ENCODE measurements around the gene COL27A1. TPM values are rescaled to one million over a fixed set of nuclear protein-coding genes. Genes with fewer than 3 reads are reported as not detected.

The COL27A1 gene
- total and polyA plus RNA-seq, 2 experiments from 2014 or later, result 10.5 to 18.0 TPM

DNA sequence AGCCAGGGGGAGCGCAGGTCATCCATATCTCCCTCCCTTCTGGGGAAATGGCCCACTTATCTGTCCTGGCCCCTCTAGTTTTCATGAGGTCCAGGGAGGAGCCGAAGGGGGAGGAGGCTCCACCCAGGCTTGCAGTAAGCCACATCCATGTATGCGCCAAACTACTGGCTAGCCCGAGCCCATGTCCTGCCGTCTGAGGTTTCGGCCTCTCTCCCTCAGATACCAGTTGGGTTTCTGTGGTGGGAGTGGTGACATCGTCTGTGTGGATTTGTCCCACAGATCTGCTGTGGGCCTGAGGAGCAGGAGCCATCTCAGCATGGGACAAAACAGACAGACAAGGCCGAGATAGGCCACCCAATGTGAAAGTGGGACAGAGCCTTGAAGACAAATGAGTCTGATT, 89.2 kb downstream of the COL27A1 start:
- DNase-seq (ENCODE audit: low spot score) (no peak), ATAC-seq (no peak)
- Mint-ChIP-seq H3K27ac (no peak overlapping the region), H3K4me3 (no peak overlapping the region), H3K9me3 (no peaks in the 10 kb centered on the region), H3K4me1 (peaks cover 18% of the 10 kb centered on the region), H3K27me3 (ENCODE audit: insufficient read depth, low read depth, poor library complexity) (peaks cover 10% of the 10 kb centered on the region), H3K36me3 (ENCODE audit: low read depth) (no peaks in the 10 kb centered on the region; the same call in 2 of the 3 replicates)
- Histone ChIP-seq H4K20me1 (replicated peaks; ENCODE audit: insufficient read depth) (no peaks in the 10 kb centered on the region; the same call in 1 of the 2 replicates), H3K36me3 (ENCODE audit: insufficient read depth) (no peaks in the 10 kb centered on the region), H3K27ac (ENCODE audit: low read depth) (no peak overlapping the region), H2AFZ (no peak overlapping the region), H3F3A (replicated peaks; ENCODE audit: low read depth) (no peaks in the 10 kb centered on the region), H3K79me2 (replicated peaks; ENCODE audit: insufficient read depth) (no peaks in the 10 kb centered on the region), H3K9me2 (ENCODE audit: insufficient read depth) (no peaks in the 10 kb centered on the region), H3K4me1 (ENCODE audit: insufficient read depth) (no peaks in the 10 kb centered on the region), H3K27me3 (ENCODE audit: insufficient read depth) (no peaks in the 10 kb centered on the region), H3K4me3 (no peak overlapping the region), H3K4me2 (no peak overlapping the region)
- no peak for TF ChIP-seq ZNF114 (CRISPR knock-in tag; IDR thresholded peaks at IDR 0.05)
- no peak for TF ChIP-seq EZH2 (IDR thresholded peaks at IDR 0.05; ENCODE audit: low read depth, unreplicated experiment)
- TF ChIP-seq, protein P1, sequence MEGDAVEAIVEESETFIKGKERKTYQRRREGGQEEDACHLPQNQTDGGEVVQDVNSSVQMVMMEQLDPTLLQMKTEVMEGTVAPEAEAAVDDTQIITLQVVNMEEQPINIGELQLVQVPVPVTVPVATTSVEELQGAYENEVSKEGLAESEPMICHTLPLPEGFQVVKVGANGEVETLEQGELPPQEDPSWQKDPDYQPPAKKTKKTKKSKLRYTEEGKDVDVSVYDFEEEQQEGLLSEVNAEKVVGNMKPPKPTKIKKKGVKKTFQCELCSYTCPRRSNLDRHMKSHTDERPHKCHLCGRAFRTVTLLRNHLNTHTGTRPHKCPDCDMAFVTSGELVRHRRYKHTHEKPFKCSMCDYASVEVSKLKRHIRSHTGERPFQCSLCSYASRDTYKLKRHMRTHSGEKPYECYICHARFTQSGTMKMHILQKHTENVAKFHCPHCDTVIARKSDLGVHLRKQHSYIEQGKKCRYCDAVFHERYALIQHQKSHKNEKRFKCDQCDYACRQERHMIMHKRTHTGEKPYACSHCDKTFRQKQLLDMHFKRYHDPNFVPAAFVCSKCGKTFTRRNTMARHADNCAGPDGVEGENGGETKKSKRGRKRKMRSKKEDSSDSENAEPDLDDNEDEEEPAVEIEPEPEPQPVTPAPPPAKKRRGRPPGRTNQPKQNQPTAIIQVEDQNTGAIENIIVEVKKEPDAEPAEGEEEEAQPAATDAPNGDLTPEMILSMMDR (conservative IDR thresholded peaks at IDR 0.05; ENCODE audit: low read depth in 2 of 2), result no peak
- TF ChIP-seq, protein P2, sequence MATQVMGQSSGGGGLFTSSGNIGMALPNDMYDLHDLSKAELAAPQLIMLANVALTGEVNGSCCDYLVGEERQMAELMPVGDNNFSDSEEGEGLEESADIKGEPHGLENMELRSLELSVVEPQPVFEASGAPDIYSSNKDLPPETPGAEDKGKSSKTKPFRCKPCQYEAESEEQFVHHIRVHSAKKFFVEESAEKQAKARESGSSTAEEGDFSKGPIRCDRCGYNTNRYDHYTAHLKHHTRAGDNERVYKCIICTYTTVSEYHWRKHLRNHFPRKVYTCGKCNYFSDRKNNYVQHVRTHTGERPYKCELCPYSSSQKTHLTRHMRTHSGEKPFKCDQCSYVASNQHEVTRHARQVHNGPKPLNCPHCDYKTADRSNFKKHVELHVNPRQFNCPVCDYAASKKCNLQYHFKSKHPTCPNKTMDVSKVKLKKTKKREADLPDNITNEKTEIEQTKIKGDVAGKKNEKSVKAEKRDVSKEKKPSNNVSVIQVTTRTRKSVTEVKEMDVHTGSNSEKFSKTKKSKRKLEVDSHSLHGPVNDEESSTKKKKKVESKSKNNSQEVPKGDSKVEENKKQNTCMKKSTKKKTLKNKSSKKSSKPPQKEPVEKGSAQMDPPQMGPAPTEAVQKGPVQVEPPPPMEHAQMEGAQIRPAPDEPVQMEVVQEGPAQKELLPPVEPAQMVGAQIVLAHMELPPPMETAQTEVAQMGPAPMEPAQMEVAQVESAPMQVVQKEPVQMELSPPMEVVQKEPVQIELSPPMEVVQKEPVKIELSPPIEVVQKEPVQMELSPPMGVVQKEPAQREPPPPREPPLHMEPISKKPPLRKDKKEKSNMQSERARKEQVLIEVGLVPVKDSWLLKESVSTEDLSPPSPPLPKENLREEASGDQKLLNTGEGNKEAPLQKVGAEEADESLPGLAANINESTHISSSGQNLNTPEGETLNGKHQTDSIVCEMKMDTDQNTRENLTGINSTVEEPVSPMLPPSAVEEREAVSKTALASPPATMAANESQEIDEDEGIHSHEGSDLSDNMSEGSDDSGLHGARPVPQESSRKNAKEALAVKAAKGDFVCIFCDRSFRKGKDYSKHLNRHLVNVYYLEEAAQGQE (IDR thresholded peaks at IDR 0.05; ENCODE audit: unreplicated experiment), result no peak
- no peak for TF ChIP-seq ZNF331 (CRISPR knock-in tag; IDR thresholded peaks at IDR 0.05; ENCODE audit: low read depth)
- no peak for TF ChIP-seq STAT1 (IDR thresholded peaks at IDR 0.05; ENCODE audit: unreplicated experiment)
- TF ChIP-seq, protein P3, sequence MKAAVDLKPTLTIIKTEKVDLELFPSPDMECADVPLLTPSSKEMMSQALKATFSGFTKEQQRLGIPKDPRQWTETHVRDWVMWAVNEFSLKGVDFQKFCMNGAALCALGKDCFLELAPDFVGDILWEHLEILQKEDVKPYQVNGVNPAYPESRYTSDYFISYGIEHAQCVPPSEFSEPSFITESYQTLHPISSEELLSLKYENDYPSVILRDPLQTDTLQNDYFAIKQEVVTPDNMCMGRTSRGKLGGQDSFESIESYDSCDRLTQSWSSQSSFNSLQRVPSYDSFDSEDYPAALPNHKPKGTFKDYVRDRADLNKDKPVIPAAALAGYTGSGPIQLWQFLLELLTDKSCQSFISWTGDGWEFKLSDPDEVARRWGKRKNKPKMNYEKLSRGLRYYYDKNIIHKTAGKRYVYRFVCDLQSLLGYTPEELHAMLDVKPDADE (IDR thresholded peaks at IDR 0.05), result no peak
- TF ChIP-seq POLR2AphosphoS5 (IDR thresholded peaks at IDR 0.05; ENCODE audit: low read depth), result no peak
- TF ChIP-seq JUNB (IDR thresholded peaks at IDR 0.05; ENCODE audit: unreplicated experiment), result no peak
- TF ChIP-seq NANOG (IDR thresholded peaks at IDR 0.05; ENCODE audit: borderline replicate concordance), result no peak
- no peak for TF ChIP-seq EZH2phosphoT487 (IDR thresholded peaks at IDR 0.05; ENCODE audit: unreplicated experiment)
- TF ChIP-seq CREB1 (CRISPR knock-in tag; IDR thresholded peaks at IDR 0.05; ENCODE audit: low read depth), result no peak
- TF ChIP-seq, protein P4, sequence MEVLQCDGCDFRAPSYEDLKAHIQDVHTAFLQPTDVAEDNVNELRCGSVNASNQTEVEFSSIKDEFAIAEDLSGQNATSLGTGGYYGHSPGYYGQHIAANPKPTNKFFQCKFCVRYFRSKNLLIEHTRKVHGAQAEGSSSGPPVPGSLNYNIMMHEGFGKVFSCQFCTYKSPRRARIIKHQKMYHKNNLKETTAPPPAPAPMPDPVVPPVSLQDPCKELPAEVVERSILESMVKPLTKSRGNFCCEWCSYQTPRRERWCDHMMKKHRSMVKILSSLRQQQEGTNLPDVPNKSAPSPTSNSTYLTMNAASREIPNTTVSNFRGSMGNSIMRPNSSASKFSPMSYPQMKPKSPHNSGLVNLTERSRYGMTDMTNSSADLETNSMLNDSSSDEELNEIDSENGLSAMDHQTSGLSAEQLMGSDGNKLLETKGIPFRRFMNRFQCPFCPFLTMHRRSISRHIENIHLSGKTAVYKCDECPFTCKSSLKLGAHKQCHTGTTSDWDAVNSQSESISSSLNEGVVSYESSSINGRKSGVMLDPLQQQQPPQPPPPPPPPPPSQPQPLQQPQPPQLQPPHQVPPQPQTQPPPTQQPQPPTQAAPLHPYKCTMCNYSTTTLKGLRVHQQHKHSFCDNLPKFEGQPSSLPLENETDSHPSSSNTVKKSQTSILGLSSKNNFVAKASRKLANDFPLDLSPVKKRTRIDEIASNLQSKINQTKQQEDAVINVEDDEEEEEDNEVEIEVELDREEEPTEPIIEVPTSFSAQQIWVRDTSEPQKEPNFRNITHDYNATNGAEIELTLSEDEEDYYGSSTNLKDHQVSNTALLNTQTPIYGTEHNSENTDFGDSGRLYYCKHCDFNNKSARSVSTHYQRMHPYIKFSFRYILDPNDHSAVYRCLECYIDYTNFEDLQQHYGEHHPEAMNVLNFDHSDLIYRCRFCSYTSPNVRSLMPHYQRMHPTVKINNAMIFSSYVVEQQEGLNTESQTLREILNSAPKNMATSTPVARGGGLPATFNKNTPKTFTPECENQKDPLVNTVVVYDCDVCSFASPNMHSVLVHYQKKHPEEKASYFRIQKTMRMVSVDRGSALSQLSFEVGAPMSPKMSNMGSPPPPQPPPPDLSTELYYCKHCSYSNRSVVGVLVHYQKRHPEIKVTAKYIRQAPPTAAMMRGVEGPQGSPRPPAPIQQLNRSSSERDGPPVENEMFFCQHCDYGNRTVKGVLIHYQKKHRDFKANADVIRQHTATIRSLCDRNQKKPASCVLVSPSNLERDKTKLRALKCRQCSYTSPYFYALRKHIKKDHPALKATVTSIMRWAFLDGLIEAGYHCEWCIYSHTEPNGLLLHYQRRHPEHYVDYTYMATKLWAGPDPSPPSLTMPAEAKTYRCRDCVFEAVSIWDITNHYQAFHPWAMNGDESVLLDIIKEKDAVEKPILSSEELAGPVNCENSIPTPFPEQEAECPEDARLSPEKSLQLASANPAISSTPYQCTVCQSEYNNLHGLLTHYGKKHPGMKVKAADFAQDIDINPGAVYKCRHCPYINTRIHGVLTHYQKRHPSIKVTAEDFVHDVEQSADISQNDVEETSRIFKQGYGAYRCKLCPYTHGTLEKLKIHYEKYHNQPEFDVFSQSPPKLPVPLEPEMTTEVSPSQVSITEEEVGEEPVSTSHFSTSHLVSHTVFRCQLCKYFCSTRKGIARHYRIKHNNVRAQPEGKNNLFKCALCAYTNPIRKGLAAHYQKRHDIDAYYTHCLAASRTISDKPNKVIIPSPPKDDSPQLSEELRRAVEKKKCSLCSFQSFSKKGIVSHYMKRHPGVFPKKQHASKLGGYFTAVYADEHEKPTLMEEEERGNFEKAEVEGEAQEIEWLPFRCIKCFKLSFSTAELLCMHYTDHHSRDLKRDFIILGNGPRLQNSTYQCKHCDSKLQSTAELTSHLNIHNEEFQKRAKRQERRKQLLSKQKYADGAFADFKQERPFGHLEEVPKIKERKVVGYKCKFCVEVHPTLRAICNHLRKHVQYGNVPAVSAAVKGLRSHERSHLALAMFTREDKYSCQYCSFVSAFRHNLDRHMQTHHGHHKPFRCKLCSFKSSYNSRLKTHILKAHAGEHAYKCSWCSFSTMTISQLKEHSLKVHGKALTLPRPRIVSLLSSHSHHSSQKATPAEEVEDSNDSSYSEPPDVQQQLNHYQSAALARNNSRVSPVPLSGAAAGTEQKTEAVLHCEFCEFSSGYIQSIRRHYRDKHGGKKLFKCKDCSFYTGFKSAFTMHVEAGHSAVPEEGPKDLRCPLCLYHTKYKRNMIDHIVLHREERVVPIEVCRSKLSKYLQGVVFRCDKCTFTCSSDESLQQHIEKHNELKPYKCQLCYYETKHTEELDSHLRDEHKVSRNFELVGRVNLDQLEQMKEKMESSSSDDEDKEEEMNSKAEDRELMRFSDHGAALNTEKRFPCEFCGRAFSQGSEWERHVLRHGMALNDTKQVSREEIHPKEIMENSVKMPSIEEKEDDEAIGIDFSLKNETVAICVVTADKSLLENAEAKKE (CRISPR knock-in tag; IDR thresholded peaks at IDR 0.05), result no peak

Measured in GM23338 (cell line).